HUES48 (cell line): Measurements from ENCODE around the gene PSMB5.
"Not testable (repeated sequence)": the region's sequence is repeated elsewhere in the genome, so short reads cannot be mapped to it uniquely, and the experiment has no call there.

ENCODE experiments used
- H3K27ac ChIP-seq: one replicate; pipeline ENCODE4 v1.7.0; 2013; ENCODE audit warnings: low read depth, low read length, inconsistent platforms
- H3K27me3 ChIP-seq: 2 replicates; pipeline ENCODE4 v1.6.1; 2013; ENCODE audit warnings: mild to moderate bottlenecking, low read length; ENCODE audit not compliant: control insufficient read depth, insufficient read depth
- H3K36me3 ChIP-seq: 2 replicates; pipeline ENCODE4 v1.6.1; 2013; ENCODE audit warnings: low read length; ENCODE audit not compliant: control insufficient read depth, insufficient read depth
- H3K4me1 ChIP-seq: 2 replicates; pipeline ENCODE4 v1.6.1; 2013; ENCODE audit warnings: mild to moderate bottlenecking, low read length; ENCODE audit not compliant: control insufficient read depth, insufficient read depth
- H3K4me3 ChIP-seq: 2 replicates; pipeline ENCODE4 v1.5.1; 2013; ENCODE audit warnings: mild to moderate bottlenecking, low read depth, low read length
- H3K9ac ChIP-seq: 2 replicates; pipeline ENCODE4 v1.6.1; 2013; ENCODE audit warnings: mild to moderate bottlenecking, low read depth, low read length, moderate library complexity
- H3K9me3 ChIP-seq: 2 replicates; pipeline ENCODE4 v1.6.1; 2013; ENCODE audit warnings: low read length; ENCODE audit not compliant: control insufficient read depth, insufficient read depth

The PSMB5 gene

GRCh38 chr14:23023022-23023794, 11.5 kb downstream of the PSMB5 start:
- Histone ChIP-seq H3K36me3 (peaks cover 28% of the 10 kb centered on the region), H3K4me3 (no peak overlapping the region), H3K27me3 (no peaks in the 10 kb centered on the region), H3K9ac (no peak overlapping the region), H3K9me3 (no peaks in the 10 kb centered on the region), H3K4me1 (no peaks in the 10 kb centered on the region), H3K27ac (no peak overlapping the region)

GRCh38 chr14:23021889-23022442, 12.7 kb downstream of the PSMB5 start:
- Histone ChIP-seq H3K4me1 (no peaks in the 10 kb centered on the region), H3K9ac (no peak overlapping the region), H3K36me3 (peaks cover 20% of the 10 kb centered on the region), H3K27ac (no peak overlapping the region), H3K9me3 (no peaks in the 10 kb centered on the region), H3K4me3 (no peak overlapping the region), H3K27me3 (no peaks in the 10 kb centered on the region)

GRCh38 chr14:23021434-23021833, 13.3 kb downstream of the PSMB5 start:
- Histone ChIP-seq H3K36me3 (peaks cover 20% of the 10 kb centered on the region), H3K27ac (no peak overlapping the region), H3K4me3 (no peak overlapping the region), H3K9ac (no peak overlapping the region), H3K4me1 (no peaks in the 10 kb centered on the region), H3K9me3 (no peaks in the 10 kb centered on the region), H3K27me3 (no peaks in the 10 kb centered on the region)

- Histone ChIP-seq H3K4me3 (no peak overlapping the region), H3K9ac (no peak overlapping the region), H3K36me3 (peaks cover 12% of the 10 kb centered on the region), H3K9me3 (no peaks in the 10 kb centered on the region), H3K4me1 (no peaks in the 10 kb centered on the region), H3K27ac (no peak overlapping the region), H3K27me3 (no peaks in the 10 kb centered on the region)
Measured at GRCh38 chr14:23020143-23021128, 14.3 kb downstream of the PSMB5 start.

GRCh38 chr14:23018107-23018506, 16.6 kb downstream of the PSMB5 start:
- Histone ChIP-seq H3K9ac (no peak overlapping the region), H3K27me3 (no peaks in the 10 kb centered on the region), H3K9me3 (no peaks in the 10 kb centered on the region), H3K27ac (no peak overlapping the region), H3K36me3 (no peaks in the 10 kb centered on the region), H3K4me3 (no peak overlapping the region), H3K4me1 (no peaks in the 10 kb centered on the region)

GRCh38 chr14:23017091-23017490, 17.6 kb downstream of the PSMB5 start:
- H3K4me1 ChIP-seq = no peaks in the 10 kb centered on the region
- no peak overlapping the region for H3K4me3 ChIP-seq
- no peaks in the 10 kb centered on the region for H3K9me3 ChIP-seq
- no peaks in the 10 kb centered on the region for H3K27me3 ChIP-seq
- no peaks in the 10 kb centered on the region for H3K36me3 ChIP-seq
- no peak overlapping the region for H3K27ac ChIP-seq
- no peak overlapping the region for H3K9ac ChIP-seq

GRCh38 chr14:23015618-23016017, 19.1 kb downstream of the PSMB5 start:
- Histone ChIP-seq H3K9me3 (no peaks in the 10 kb centered on the region), H3K27ac (no peak overlapping the region), H3K9ac (no peak overlapping the region), H3K36me3 (no peaks in the 10 kb centered on the region), H3K27me3 (no peaks in the 10 kb centered on the region), H3K4me3 (no peak overlapping the region), H3K4me1 (no peaks in the 10 kb centered on the region)

- not testable (repeated sequence) for H3K27ac ChIP-seq, H3K27me3 ChIP-seq, H3K9ac ChIP-seq, H3K4me3 ChIP-seq, H3K9me3 ChIP-seq, H3K4me1 ChIP-seq, H3K36me3 ChIP-seq
Measured at GRCh38 chr14:23013749-23014054, 21.0 kb downstream of the PSMB5 start.

- no peak overlapping the region for H3K27ac ChIP-seq
- peaks cover 3% of the 10 kb centered on the region; the same call in 1 of the 2 replicates for H3K4me1 ChIP-seq
- no peaks in the 10 kb centered on the region for H3K36me3 ChIP-seq
- no peaks in the 10 kb centered on the region for H3K27me3 ChIP-seq
- no peaks in the 10 kb centered on the region for H3K9me3 ChIP-seq
- no peak overlapping the region for H3K4me3 ChIP-seq
- H3K9ac ChIP-seq = no peak overlapping the region
Measured at GRCh38 chr14:23013054-23013748, 21.5 kb downstream of the PSMB5 start.

GRCh38 chr14:23009939-23010726, 24.6 kb downstream of the PSMB5 start, which contains the start of gene C14orf93:
Gene C14orf93 (minus strand): TSS chr14:23010143. CDS start chr14:22999023, 11,120 bp downstream.
- Histone ChIP-seq H3K36me3 (no peaks in the 10 kb centered on the region), H3K9ac (peak within 1 kb of the TSS; percentile 10; the same call in 1 of the 2 replicates), H3K27me3 (no peaks in the 10 kb centered on the region), H3K27ac (peak within 1 kb of the TSS; percentile 54), H3K4me1 (peaks cover 16% of the 10 kb centered on the region), H3K4me3 (peak within 1 kb of the TSS; percentile 50), H3K9me3 (no peaks in the 10 kb centered on the region)
